ENCODE measurements around the gene KLF18.

KLF18 gene

GRCh38 chr1:44101328-44101727, 40.1 kb downstream of the KLF18 start:
- Histone ChIP-seq H3K27ac (no peak overlapping the region), H3K9me3 (no peaks in the 10 kb centered on the region)

GRCh38 chr1:44100183-44100868, 41.1 kb downstream of the KLF18 start:
- H3K27ac ChIP-seq: no peak overlapping the region
- no peak for TF ChIP-seq CTCF (IDR thresholded peaks at IDR 0.05)
- no peaks in the 10 kb centered on the region for H3K36me3 ChIP-seq
- H3K9me3 ChIP-seq: no peaks in the 10 kb centered on the region
- no peak overlapping the region for H3K4me3 ChIP-seq (ENCODE audit: low read depth in 1 of 2, low read length in 1 of 2)
- H3K27me3 ChIP-seq: no peaks in the 10 kb centered on the region
- no peaks in the 10 kb centered on the region for H3K4me1 ChIP-seq (ENCODE audit: control insufficient read depth in 1 of 2, insufficient read depth in 1 of 2, low read depth in 1 of 2, low read length in 1 of 2)

More at GRCh38 chr1:44101328-44101727, 40.1 kb downstream of the KLF18 start:
- Histone ChIP-seq H3K27me3 (peaks cover 6% of the 10 kb centered on the region), H3K4me3 (ENCODE audit: low read depth in 1 of 2, low read length in 1 of 2) (no peak overlapping the region), H3K36me3 (no peaks in the 10 kb centered on the region), H3K4me1 (ENCODE audit: control insufficient read depth in 1 of 2, insufficient read depth in 1 of 2, low read depth in 1 of 2, low read length in 1 of 2) (no peaks in the 10 kb centered on the region)
- no peak for TF ChIP-seq CTCF (IDR thresholded peaks at IDR 0.05)

GRCh38 chr1:44094047-44094446, 47.4 kb downstream of the KLF18 start:
- no peak overlapping the region for H3K27ac ChIP-seq
- no peaks in the 10 kb centered on the region for H3K4me1 ChIP-seq (ENCODE audit: control insufficient read depth in 1 of 2, insufficient read depth in 1 of 2, low read depth in 1 of 2, low read length in 1 of 2)
- no peak overlapping the region for H3K4me3 ChIP-seq (ENCODE audit: low read depth in 1 of 2, low read length in 1 of 2)
- no peaks in the 10 kb centered on the region for H3K36me3 ChIP-seq
- H3K27me3 ChIP-seq: peaks cover 3% of the 10 kb centered on the region
- TF ChIP-seq CTCF (IDR thresholded peaks at IDR 0.05): no peak
- H3K9me3 ChIP-seq: no peaks in the 10 kb centered on the region

GRCh38 chr1:44090429-44091252, 50.8 kb downstream of the KLF18 start:
- H3K4me3 ChIP-seq (ENCODE audit: low read depth in 1 of 2, low read length in 1 of 2): no peak overlapping the region
- no peaks in the 10 kb centered on the region for H3K4me1 ChIP-seq (ENCODE audit: control insufficient read depth in 1 of 2, insufficient read depth in 1 of 2, low read depth in 1 of 2, low read length in 1 of 2)
- no peaks in the 10 kb centered on the region for H3K36me3 ChIP-seq
- no peaks in the 10 kb centered on the region for H3K9me3 ChIP-seq
- no peak for TF ChIP-seq CTCF (IDR thresholded peaks at IDR 0.05)
- peaks cover 3% of the 10 kb centered on the region for H3K27me3 ChIP-seq
- no peak overlapping the region for H3K27ac ChIP-seq

- TF ChIP-seq CTCF (IDR thresholded peaks at IDR 0.05): no peak
- Histone ChIP-seq H3K4me1 (ENCODE audit: control insufficient read depth in 1 of 2, insufficient read depth in 1 of 2, low read depth in 1 of 2, low read length in 1 of 2) (no peaks in the 10 kb centered on the region), H3K27ac (no peak overlapping the region), H3K27me3 (peaks cover 3% of the 10 kb centered on the region), H3K4me3 (ENCODE audit: low read depth in 1 of 2, low read length in 1 of 2) (no peak overlapping the region), H3K9me3 (no peaks in the 10 kb centered on the region), H3K36me3 (no peaks in the 10 kb centered on the region)
These were observed 51.9 kb downstream of the KLF18 start for GRCh38 chr1:44089371-44090048.
